Neutrophil (primary cell): ENCODE results near the gene CEP152.
A peak's percentile ranks its signal among the peaks of the same experiment; 100 is the strongest.
"Not testable (repeated sequence)": the region's sequence is repeated elsewhere in the genome, so short reads cannot be mapped to it uniquely, and the experiment has no call there.

Experiments
- H3K27ac ChIP-seq: fragments of 200-600 bp; sonication (generic); 2 replicates; pipeline ENCODE4 v1.5.1; 2016; ENCODE audit warnings: mild to moderate bottlenecking, moderate library complexity
- H3K27me3 ChIP-seq: fragments of 200-600 bp; sonication (generic); 2 replicates; pipeline ENCODE4 v1.6.0; 2016; ENCODE audit warnings: mild to moderate bottlenecking
- H3K36me3 ChIP-seq: fragments of 200-600 bp; sonication (generic); 2 replicates; pipeline ENCODE4 v1.5.1; 2017
- H3K4me1 ChIP-seq, 2 experiments: fragments of 200-600 bp in 1 of 2; sonication (generic) in 1 of 2; 1 replicate in 1 of 2; 2 replicates in 1 of 2; pipeline versions ENCODE4 v1.5.1 to v1.6.1; 2013 to 2016; ENCODE audit warnings: low read depth in 1 of 2, low read length in 1 of 2, mild to moderate bottlenecking in 1 of 2, moderate library complexity in 1 of 2; ENCODE audit not compliant: control insufficient read depth in 1 of 2, insufficient read depth in 1 of 2
- H3K4me3 ChIP-seq, 2 experiments: fragments of 200-600 bp in 1 of 2; sonication (generic) in 1 of 2; 1 replicate in 1 of 2; 2 replicates in 1 of 2; pipeline ENCODE4 v1.5.1; 2013 to 2016; ENCODE audit warnings: low read depth in 1 of 2, low read length in 1 of 2, mild to moderate bottlenecking in 1 of 2, moderate library complexity in 1 of 2
- H3K9me3 ChIP-seq: fragments of 200-600 bp; sonication (generic); 2 replicates; pipeline ENCODE4 v1.5.1; 2016
- TF ChIP-seq, protein P1 (sequence below): fragments of 200-600 bp; sonication (generic); IDR thresholded peaks from 2 replicates; pipeline ENCODE4 v1.5.1; 2016; ENCODE audit warnings: antibody characterized with exemption

The CEP152 gene

DNA sequence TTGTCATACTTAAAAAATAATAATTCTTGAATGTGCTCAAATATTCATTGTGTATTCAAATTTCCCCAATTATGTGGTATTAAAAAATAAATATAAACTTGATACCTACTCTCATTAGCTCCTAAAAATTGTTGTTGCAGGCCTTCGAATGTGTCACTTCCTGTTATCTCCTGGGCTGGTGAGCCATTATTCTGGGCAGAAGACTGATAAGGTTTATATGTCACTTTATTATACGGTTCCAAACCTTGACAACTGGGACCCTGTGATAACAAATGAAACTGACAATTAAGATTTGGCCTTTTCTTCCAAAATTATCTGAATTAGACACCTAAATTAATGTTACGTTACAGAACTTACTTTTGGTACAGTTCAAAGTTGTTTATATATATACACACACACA is 15.0 kb downstream of the CEP152 start:
- TF ChIP-seq, protein P1, sequence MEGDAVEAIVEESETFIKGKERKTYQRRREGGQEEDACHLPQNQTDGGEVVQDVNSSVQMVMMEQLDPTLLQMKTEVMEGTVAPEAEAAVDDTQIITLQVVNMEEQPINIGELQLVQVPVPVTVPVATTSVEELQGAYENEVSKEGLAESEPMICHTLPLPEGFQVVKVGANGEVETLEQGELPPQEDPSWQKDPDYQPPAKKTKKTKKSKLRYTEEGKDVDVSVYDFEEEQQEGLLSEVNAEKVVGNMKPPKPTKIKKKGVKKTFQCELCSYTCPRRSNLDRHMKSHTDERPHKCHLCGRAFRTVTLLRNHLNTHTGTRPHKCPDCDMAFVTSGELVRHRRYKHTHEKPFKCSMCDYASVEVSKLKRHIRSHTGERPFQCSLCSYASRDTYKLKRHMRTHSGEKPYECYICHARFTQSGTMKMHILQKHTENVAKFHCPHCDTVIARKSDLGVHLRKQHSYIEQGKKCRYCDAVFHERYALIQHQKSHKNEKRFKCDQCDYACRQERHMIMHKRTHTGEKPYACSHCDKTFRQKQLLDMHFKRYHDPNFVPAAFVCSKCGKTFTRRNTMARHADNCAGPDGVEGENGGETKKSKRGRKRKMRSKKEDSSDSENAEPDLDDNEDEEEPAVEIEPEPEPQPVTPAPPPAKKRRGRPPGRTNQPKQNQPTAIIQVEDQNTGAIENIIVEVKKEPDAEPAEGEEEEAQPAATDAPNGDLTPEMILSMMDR = no peak
- H3K4me1 ChIP-seq = peaks cover 13 to 25% of the 10 kb centered on the region in 2 experiments
- no peaks in the 10 kb centered on the region for H3K9me3 ChIP-seq
- no peak overlapping the region for H3K4me3 ChIP-seq
- peak overlapping the region; percentile 88 for H3K27ac ChIP-seq
- peaks cover 3% of the 10 kb centered on the region for H3K36me3 ChIP-seq
- no peaks in the 10 kb centered on the region for H3K27me3 ChIP-seq

DNA sequence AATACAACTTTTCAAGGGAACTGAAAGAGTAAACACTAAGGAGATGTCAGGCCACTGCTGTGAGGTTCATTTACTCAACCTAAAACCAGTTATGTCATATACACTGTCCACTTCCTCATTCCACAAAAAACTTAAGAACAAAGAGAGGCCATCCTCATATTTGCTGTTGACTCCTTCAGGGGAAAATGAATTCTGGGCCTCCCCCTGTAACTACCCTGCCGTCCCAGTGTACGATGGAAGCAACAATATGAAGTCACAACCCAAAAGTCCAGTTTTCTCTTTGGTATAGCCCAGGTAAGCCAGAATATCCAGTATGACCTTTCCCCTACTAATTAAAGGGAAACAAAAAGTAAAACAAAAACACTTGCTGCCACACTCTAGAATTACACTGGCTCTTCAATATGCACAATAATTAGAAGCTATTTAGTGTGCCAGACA is 16.2 kb downstream of the CEP152 start:
- H3K27me3 ChIP-seq = no peaks in the 10 kb centered on the region
- peak overlapping the region; percentile 88 for H3K27ac ChIP-seq
- peak overlapping the region in 1 of 2 experiments; percentile 29 for H3K4me3 ChIP-seq
- peaks cover 9% of the 10 kb centered on the region for H3K36me3 ChIP-seq
- H3K4me1 ChIP-seq = peaks cover 13 to 22% of the 10 kb centered on the region in 2 experiments
- no peaks in the 10 kb centered on the region for H3K9me3 ChIP-seq
- TF ChIP-seq, protein P1 = no peak

DNA sequence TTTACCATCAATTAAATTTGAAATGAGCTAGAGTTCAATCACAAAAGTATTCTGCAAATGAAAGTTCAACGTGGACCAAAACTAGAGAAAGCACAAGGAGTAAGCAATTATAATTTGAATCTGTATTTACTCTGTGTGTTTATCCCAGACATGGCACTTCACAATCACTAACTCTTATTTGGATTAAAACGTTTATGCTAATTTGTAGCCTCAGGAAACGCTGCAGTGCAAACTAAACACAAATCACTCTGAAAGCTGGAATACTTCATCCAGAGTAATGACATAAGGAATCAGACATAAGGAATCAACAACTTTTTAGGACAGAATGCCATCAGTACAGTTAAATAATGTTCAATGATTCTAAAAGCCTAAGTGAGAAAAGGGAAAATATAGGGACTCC is 18.5 kb downstream of the CEP152 start:
- no peak overlapping the region for H3K4me3 ChIP-seq
- no peaks in the 10 kb centered on the region for H3K27me3 ChIP-seq
- H3K27ac ChIP-seq = no peak overlapping the region
- no peaks in the 10 kb centered on the region for H3K9me3 ChIP-seq
- peaks cover 13 to 22% of the 10 kb centered on the region in 2 experiments for H3K4me1 ChIP-seq
- H3K36me3 ChIP-seq = peaks cover 23% of the 10 kb centered on the region
- TF ChIP-seq, protein P1 = no peak

DNA sequence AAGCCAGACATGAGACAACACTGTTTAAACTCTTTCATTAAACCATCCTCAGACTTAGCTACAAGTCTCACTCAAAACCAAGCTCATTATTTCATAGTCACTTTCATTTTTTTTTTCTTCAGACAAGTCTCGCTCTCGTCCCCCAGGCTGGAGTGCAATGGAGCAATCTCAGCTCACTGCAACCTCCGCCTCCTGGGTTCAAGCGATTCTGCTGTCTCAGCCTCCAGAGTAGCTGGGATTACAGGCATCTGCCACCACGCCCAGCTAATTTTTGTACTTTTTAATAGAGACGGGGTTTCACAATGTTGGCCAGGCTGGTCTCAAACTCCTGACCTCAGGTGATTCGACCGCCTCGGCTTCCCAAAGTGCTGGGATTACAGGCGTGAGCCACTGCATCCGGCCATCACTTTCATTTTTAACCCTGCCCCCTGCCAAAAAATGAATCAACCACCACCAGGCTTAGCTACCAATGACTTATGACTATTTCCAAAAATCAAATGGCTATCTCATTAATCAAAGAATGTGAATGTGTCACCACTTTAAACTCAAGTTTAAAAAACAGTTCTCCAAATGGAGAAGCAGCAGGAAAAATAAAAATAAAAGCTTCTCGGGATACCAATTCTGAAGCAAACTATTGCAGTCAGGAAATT is 20.3 kb downstream of the CEP152 start:
- H3K36me3 ChIP-seq = peaks cover 23% of the 10 kb centered on the region
- not testable (repeated sequence) for H3K27ac ChIP-seq, H3K4me3 ChIP-seq, H3K27me3 ChIP-seq, H3K9me3 ChIP-seq
- H3K4me1 ChIP-seq = peaks cover 13 to 19% of the 10 kb centered on the region in 2 experiments

DNA sequence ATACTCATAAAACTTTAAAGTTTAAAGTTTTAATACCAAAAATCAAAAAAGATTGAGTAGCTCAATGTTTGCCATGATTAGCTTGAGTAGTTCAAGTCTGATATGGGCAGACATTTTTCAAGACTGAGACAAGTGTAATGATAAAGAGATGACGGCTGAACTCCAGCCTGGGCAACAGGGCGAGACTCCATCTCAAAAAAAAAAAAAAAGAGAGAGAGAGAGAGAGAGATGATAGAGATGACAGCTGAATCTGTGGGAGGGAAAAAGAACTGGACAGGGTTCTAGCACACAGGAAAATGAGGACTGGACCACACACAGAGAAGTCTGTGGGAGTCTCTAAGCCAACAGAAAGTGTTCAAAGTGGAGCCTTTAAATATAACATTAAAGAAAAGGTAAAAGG is 25.2 kb downstream of the CEP152 start:
- Histone ChIP-seq H3K4me3 (no peak overlapping the region), H3K4me1 (no peaks in the 10 kb centered on the region), H3K27me3 (no peaks in the 10 kb centered on the region), H3K9me3 (no peaks in the 10 kb centered on the region), H3K36me3 (peaks cover 44% of the 10 kb centered on the region), H3K27ac (no peak overlapping the region)
- TF ChIP-seq, protein P1 = no peak

DNA sequence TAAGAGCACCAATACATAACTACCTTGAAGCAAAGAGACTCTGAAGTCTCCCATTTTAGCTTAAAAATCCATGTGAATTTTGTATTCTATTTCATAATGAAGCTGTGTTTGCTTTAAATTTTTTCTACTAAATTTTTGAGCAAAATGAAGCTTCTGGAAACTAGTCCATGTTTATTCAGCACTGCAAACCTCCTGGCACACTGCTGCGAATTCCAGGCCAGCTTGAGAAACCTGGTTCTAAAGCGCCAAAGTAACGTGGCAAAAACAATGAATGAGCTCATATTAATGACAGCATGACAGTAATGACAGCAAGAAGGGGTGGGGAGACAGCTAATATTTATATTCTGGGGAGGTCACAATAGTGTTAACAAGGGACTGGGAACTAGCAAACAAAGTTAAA is 25.7 kb downstream of the CEP152 start:
- Histone ChIP-seq H3K36me3 (peaks cover 48% of the 10 kb centered on the region), H3K4me3 (no peak overlapping the region), H3K4me1 (no peaks in the 10 kb centered on the region), H3K27ac (no peak overlapping the region), H3K9me3 (no peaks in the 10 kb centered on the region), H3K27me3 (no peaks in the 10 kb centered on the region)
- TF ChIP-seq, protein P1 = no peak
